Naive thymus-derived CD8-positive, alpha-beta T cell (primary cell): Measurements from ENCODE around the gene MAGI2. TPM values are rescaled to one million over a fixed set of nuclear protein-coding genes. Genes with fewer than 3 reads are reported as not detected.

Source experiments
- ATAC-seq, 2 donors: fragments of 150-1000 bp; cut with Tn5 transposase in 1 of 2; sonication (Bioruptor Pico), chemical (Tn5 transposase) in 1 of 2; 1 replicate in 1 of 2; 2 replicates in 1 of 2; pipeline ENCODE4 v1.10.0; 2021; ENCODE audit warnings: mild to moderate bottlenecking in 2 of 2, moderate library complexity in 2 of 2
- POLR2A ChIA-PET: fragments of 350-600 bp; sonication (Branson Sonifier 250); formaldehyde crosslinking; loops from one replicate; lab custom pipeline; 2021; ENCODE audit warnings: antibody characterized with exemption; lab: Charles Lee
- DNase-seq, 10 donors: peaks; one replicate each; pipeline versions ENCODE4 v3.0.0 to v3.0.0-alpha.2; 2020 to 2022
- H3K27ac Mint-ChIP-seq, 10 donors: one replicate each; pipeline ENCODE4 v1.8.0; 2020 to 2022; ENCODE audit warnings: mild to moderate bottlenecking in 10 of 10, mixed read lengths in 10 of 10, moderate library complexity in 4 of 10, inconsistent platforms in 1 of 10
- H3K27me3 Mint-ChIP-seq, 5 donors: one replicate each; pipeline ENCODE4 v1.8.0; 2021 to 2022; ENCODE audit warnings: mixed read lengths in 5 of 5
- H3K36me3 Mint-ChIP-seq, 3 donors: one replicate each; pipeline ENCODE4 v1.8.0; 2020 to 2022; ENCODE audit warnings: mixed read lengths in 3 of 3, mild to moderate bottlenecking in 2 of 3, inconsistent platforms in 1 of 3
- H3K4me1 Mint-ChIP-seq, 4 donors: one replicate each; pipeline ENCODE4 v1.8.0; 2021 to 2022; ENCODE audit warnings: mixed read lengths in 4 of 4
- H3K4me3 Mint-ChIP-seq, 10 donors: one replicate each; pipeline ENCODE4 v1.8.0; 2020 to 2022; ENCODE audit warnings: mild to moderate bottlenecking in 10 of 10, mixed read lengths in 10 of 10, moderate library complexity in 6 of 10, inconsistent platforms in 1 of 10
- H3K9me3 Mint-ChIP-seq, 9 donors: one replicate each; pipeline ENCODE4 v1.8.0; 2020 to 2022; ENCODE audit warnings: mixed read lengths in 9 of 9, mild to moderate bottlenecking in 3 of 9, inconsistent platforms in 1 of 9, moderate library complexity in 1 of 9
- polyA plus RNA-seq, 3 donors: library from polyadenylated mRNA; unstranded; fragments of 300-500 nt; fragmentation: Illumina TruSeq; gene quantifications; one replicate each; pipeline ENCODE4 v1.2.3, GENCODE V29; 2021
- total RNA-seq, 8 experiments: library from RNA in 2 of 8; stranded (reverse) in 2 of 8; gene quantifications; one replicate each; pipeline ENCODE4 v1.2.3 and lab custom pipeline; 2021 to 2026

MAGI2 gene
- total and polyA plus RNA-seq, 5 experiments from 2014 or later = 0.02 to 0.65 (median 0.37) TPM; not detected in 1

DNA sequence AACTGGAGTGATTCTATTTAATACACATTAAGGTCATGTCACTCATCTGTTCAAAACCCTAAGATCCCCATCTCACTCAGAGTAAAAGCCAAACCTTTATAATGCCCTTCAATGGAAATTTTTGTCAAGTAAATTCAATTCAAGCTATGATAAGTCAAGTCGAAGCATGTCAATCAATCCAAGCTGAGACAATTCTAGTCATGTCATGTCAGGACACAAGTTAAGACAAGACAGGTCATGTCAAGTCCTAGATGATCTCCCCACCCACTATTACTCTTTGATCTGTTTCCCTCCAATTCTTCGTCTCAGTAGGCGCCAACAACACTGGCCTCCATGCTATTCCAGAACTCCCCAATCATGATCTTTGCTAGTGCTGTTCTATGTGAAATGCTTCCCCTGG lies 141.4 kb downstream of the MAGI2 start:
- no peak overlapping the region for H3K4me3 Mint-ChIP-seq
- no peaks in the 10 kb centered on the region for H3K36me3 Mint-ChIP-seq
- POLR2A ChIA-PET = no interaction called here
- DNase-seq = no peak
- no peak overlapping the region for H3K27ac Mint-ChIP-seq
- peaks cover 0 to 3% (median 0%) of the 10 kb centered on the region in 5 donors for H3K27me3 Mint-ChIP-seq
- ATAC-seq = no peak
- H3K9me3 Mint-ChIP-seq = no peaks in the 10 kb centered on the region
- H3K4me1 Mint-ChIP-seq = no peaks in the 10 kb centered on the region

- DNase-seq (no peak), ATAC-seq (no peak)
- Mint-ChIP-seq H3K9me3 (no peaks in the 10 kb centered on the region), H3K27me3 (peaks cover 0 to 3% (median 0%) of the 10 kb centered on the region in 5 donors), H3K4me3 (no peak overlapping the region), H3K27ac (no peak overlapping the region), H3K4me1 (no peaks in the 10 kb centered on the region), H3K36me3 (no peaks in the 10 kb centered on the region)
- POLR2A ChIA-PET = no interaction called here
These were observed 145.3 kb downstream of the MAGI2 start for GRCh38 chr7:79308192-79308591.

GRCh38 chr7:79307376-79307775 lies 146.1 kb downstream of the MAGI2 start:
- no peak overlapping the region for H3K4me3 Mint-ChIP-seq
- H3K9me3 Mint-ChIP-seq = no peaks in the 10 kb centered on the region
- ATAC-seq = no peak
- POLR2A ChIA-PET = no interaction called here
- H3K36me3 Mint-ChIP-seq = no peaks in the 10 kb centered on the region
- H3K27ac Mint-ChIP-seq = no peak overlapping the region
- H3K27me3 Mint-ChIP-seq = peaks cover 0 to 3% (median 0%) of the 10 kb centered on the region in 5 donors
- DNase-seq = no peak
- no peaks in the 10 kb centered on the region for H3K4me1 Mint-ChIP-seq

DNA sequence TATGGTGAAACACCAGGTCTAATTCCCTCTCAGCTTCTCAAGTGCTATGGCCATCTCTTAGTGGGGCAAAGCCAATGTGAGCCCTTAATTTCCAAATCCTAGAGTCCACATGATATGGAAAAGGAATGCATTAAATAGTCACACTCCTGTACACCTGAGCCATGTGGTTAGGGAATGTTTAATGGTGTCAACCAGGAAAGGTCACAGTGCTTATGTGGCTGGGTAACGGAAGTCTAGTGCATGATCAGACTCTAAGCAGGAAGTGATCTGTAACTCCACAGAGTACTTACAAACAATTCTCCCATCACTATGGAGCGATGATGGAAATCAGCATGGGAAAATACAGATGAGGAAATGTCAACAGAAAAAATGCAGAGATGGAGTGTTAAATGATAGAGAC lies 148.8 kb downstream of the MAGI2 start:
- no peaks in the 10 kb centered on the region for H3K36me3 Mint-ChIP-seq
- H3K27ac Mint-ChIP-seq = peak overlapping the region in 1 of 10 donors; percentile 45
- DNase-seq = no peak
- H3K27me3 Mint-ChIP-seq = peaks cover 0 to 3% (median 0%) of the 10 kb centered on the region in 5 donors
- H3K9me3 Mint-ChIP-seq = no peaks in the 10 kb centered on the region
- no peaks in the 10 kb centered on the region for H3K4me1 Mint-ChIP-seq
- H3K4me3 Mint-ChIP-seq = no peak overlapping the region
- ATAC-seq = no peak
- POLR2A ChIA-PET = no interaction called here

GRCh38 chr7:79302293-79302692 lies 151.2 kb downstream of the MAGI2 start:
- Mint-ChIP-seq H3K9me3 (peaks cover 0 to 4% (median 0%) of the 10 kb centered on the region in 9 donors), H3K27me3 (peaks cover 0 to 3% (median 0%) of the 10 kb centered on the region in 5 donors), H3K36me3 (no peaks in the 10 kb centered on the region), H3K4me1 (no peaks in the 10 kb centered on the region), H3K4me3 (no peak overlapping the region), H3K27ac (no peak overlapping the region)
- POLR2A ChIA-PET = no interaction called here
- ATAC-seq = no peak
- DNase-seq = no peak

DNA sequence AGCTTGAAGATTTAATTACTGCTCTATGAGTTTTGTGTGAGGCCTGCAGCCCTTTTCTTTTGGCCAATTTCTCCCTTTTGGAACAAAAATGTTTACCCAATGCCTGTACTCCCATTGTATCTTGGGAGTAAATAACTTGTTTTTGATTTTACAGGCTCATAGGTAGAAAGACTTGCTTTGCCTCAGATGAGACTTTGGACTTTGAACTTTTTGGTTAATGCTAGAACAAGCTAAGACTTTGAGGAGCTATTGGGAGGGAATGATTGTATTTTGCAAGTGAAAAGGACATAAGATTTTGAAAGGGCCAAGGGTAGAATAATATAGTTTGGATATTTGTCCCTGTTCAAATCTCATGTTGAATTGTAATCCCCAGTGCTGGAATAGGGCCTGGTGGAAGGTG lies 152.0 kb downstream of the MAGI2 start:
- Mint-ChIP-seq H3K36me3 (no peaks in the 10 kb centered on the region), H3K9me3 (peaks cover 0 to 4% (median 0%) of the 10 kb centered on the region in 9 donors), H3K4me3 (no peak overlapping the region), H3K27ac (no peak overlapping the region), H3K4me1 (no peaks in the 10 kb centered on the region), H3K27me3 (peaks cover 0 to 2% (median 0%) of the 10 kb centered on the region in 5 donors)
- ATAC-seq (no peak), DNase-seq (no peak)
- POLR2A ChIA-PET = no interaction called here

DNA sequence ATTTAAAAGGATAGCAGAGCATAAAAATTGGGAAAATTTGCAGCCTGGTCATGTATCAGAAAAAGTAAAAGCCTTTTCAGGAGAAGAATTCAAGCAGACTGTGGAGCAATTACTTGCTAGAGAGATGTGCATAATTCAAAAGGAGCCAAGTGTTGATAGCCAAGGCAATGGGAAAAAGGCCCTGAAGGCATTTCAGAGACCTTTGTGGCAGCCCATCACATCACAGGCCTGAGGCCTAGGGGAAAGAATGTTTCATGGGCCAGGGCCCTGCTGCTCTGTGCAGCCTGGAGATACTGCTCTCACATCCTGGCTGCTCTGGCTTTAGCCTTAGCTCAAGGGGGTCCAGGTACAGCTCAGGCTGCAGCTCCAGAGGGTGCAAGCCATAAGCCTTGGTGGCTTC lies 152.9 kb downstream of the MAGI2 start:
- no peak for DNase-seq
- peaks cover 0 to 4% (median 0%) of the 10 kb centered on the region in 9 donors for H3K9me3 Mint-ChIP-seq
- H3K27ac Mint-ChIP-seq = no peak overlapping the region
- ATAC-seq = no peak
- peaks cover 0 to under 1% (median 0%) of the 10 kb centered on the region in 5 donors for H3K27me3 Mint-ChIP-seq
- no peaks in the 10 kb centered on the region for H3K4me1 Mint-ChIP-seq
- no peaks in the 10 kb centered on the region for H3K36me3 Mint-ChIP-seq
- POLR2A ChIA-PET = no interaction called here
- no peak overlapping the region for H3K4me3 Mint-ChIP-seq

GRCh38 chr7:79298145-79298760 lies 155.2 kb downstream of the MAGI2 start:
- no peak overlapping the region for H3K4me3 Mint-ChIP-seq
- peak in 3 of 10 donors; percentile 4 to 28 (median 15) for DNase-seq

GRCh38 chr7:79296553-79297320 lies 156.7 kb downstream of the MAGI2 start:
- Mint-ChIP-seq H3K36me3 (no peaks in the 10 kb centered on the region), H3K9me3 (peaks cover 0 to 4% (median 0%) of the 10 kb centered on the region in 9 donors), H3K27me3 (peaks cover 3 to 9% (median 6%) of the 10 kb centered on the region in 5 donors), H3K27ac (no peak overlapping the region), H3K4me3 (no peak overlapping the region), H3K4me1 (peaks cover 0 to 2% (median 0%) of the 10 kb centered on the region in 4 donors)
- ATAC-seq (no peak), DNase-seq (no peak)
- POLR2A ChIA-PET = no interaction called here

More at GRCh38 chr7:79298145-79298760, 155.2 kb downstream of the MAGI2 start:
- Mint-ChIP-seq H3K27ac (no peak overlapping the region), H3K27me3 (peaks cover 0 to 2% (median under 1%) of the 10 kb centered on the region in 5 donors), H3K36me3 (no peaks in the 10 kb centered on the region), H3K9me3 (peaks cover 0 to 4% (median 0%) of the 10 kb centered on the region in 9 donors), H3K4me1 (no peaks in the 10 kb centered on the region)
- POLR2A ChIA-PET = no interaction called here
- ATAC-seq = no peak

DNA sequence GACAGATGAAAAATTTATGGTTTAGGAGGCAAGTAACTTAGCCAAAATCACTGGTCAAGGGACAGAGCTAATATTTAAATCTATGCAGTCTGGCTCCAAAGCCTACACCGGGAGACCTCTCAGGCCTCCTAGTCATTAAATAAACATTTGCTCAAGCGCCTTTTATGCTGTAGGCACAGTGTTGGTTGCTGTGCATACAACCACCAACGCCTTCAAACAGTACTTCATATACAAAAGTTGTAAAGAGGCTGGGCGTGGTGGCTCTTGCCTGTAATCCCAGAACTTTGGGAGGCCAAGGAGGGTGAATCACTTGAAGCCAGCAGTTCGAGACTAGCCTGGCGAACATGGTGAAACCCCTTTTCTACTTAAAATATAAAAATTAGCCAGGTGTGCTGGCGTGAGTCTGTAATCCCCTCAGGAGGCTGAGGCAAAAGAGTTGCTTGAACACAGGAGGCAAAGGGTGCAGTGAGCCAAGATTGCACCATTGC lies 159.8 kb downstream of the MAGI2 start:
- no peaks in the 10 kb centered on the region for H3K9me3 Mint-ChIP-seq
- ATAC-seq (no peak), DNase-seq (no peak)
- no peaks in the 10 kb centered on the region for H3K36me3 Mint-ChIP-seq
- POLR2A ChIA-PET = interaction anchor here (0.7 kb wide), 1 partner anchor 738 kb away, joined by 3 read pairs; no protein-coding TSS in a partner anchor
- H3K27ac Mint-ChIP-seq = no peak overlapping the region
- no peak overlapping the region for H3K4me3 Mint-ChIP-seq
- H3K27me3 Mint-ChIP-seq = peaks cover 5 to 21% (median 10%) of the 10 kb centered on the region in 5 donors
- H3K4me1 Mint-ChIP-seq = peaks cover 0 to 2% (median 0%) of the 10 kb centered on the region in 4 donors

DNA sequence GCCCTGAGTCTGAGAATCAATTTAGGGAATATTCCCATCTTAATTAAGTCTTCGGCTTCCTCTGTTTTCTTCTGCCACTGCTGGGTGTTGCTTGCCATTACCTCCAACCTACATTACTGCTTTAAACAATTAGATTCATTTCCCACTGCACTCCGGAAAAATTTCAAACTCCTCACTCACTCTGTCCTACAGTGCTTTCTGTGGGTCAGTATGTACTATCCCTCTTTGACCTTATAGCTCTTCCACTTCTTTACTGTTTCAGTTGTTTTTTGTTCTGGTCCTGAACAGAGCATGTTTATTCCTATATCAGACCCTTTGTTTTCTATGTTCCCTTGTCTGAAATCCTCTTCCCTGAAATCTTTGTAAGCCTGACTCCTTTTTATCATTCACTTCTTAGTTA lies 160.6 kb downstream of the MAGI2 start:
- Mint-ChIP-seq H3K4me3 (no peak overlapping the region), H3K9me3 (no peaks in the 10 kb centered on the region), H3K27me3 (peaks cover 5 to 21% (median 10%) of the 10 kb centered on the region in 5 donors), H3K4me1 (peaks cover 0 to 2% (median 0%) of the 10 kb centered on the region in 4 donors), H3K36me3 (no peaks in the 10 kb centered on the region), H3K27ac (no peak overlapping the region)
- ATAC-seq = no peak
- POLR2A ChIA-PET = no interaction called here
- DNase-seq = no peak

GRCh38 chr7:79291498-79291865 lies 162.0 kb downstream of the MAGI2 start:
- POLR2A ChIA-PET = no interaction called here
- Mint-ChIP-seq H3K36me3 (no peaks in the 10 kb centered on the region), H3K4me3 (no peak overlapping the region), H3K9me3 (no peaks in the 10 kb centered on the region), H3K4me1 (peaks cover 0 to 2% (median 0%) of the 10 kb centered on the region in 4 donors), H3K27me3 (peaks cover 5 to 21% (median 10%) of the 10 kb centered on the region in 5 donors), H3K27ac (no peak overlapping the region)
- ATAC-seq (no peak), DNase-seq (no peak)

DNA sequence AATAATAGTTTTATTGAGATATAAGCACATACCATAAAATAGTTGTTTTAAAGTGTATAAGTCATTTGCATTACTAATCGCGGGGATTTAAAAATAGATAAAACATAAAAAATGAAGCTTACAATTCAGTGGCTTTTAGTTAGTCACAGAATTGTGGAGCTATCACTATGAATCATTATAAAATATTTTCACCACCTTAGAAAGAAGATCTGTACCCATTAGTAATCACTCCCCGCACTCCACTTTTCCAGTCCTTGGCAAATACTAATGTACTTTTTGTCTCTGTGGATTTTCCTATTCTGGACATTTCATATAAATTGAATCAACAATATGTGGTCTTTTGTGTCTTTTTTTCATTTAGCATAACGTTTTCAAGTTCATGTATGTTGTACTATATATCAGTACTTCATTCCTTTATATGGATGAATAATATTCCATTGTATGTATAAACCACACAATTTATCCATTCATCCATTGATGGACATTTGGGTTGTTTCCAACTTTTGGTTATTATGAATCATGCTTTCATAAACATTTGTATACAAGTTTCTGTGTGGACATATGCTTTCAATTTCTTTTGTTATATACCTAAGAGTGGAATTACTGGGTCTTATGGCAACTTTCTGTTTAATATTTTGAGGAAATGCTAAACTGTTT lies 162.5 kb downstream of the MAGI2 start:
- no peak for DNase-seq
- peaks cover 5 to 21% (median 10%) of the 10 kb centered on the region in 5 donors for H3K27me3 Mint-ChIP-seq
- ATAC-seq = no peak

More for the DNA sequence above, 162.5 kb downstream of the MAGI2 start:
- POLR2A ChIA-PET = no interaction called here
- Mint-ChIP-seq H3K4me3 (no peak overlapping the region), H3K4me1 (peaks cover 0 to 2% (median 0%) of the 10 kb centered on the region in 4 donors), H3K27ac (no peak overlapping the region), H3K36me3 (no peaks in the 10 kb centered on the region), H3K9me3 (no peaks in the 10 kb centered on the region)
